Measurements from ENCODE around the gene STYK1.
"Not testable (repeated sequence)": the region's sequence is repeated elsewhere in the genome, so short reads cannot be mapped to it uniquely, and the experiment has no call there.

Gene STYK1

DNA sequence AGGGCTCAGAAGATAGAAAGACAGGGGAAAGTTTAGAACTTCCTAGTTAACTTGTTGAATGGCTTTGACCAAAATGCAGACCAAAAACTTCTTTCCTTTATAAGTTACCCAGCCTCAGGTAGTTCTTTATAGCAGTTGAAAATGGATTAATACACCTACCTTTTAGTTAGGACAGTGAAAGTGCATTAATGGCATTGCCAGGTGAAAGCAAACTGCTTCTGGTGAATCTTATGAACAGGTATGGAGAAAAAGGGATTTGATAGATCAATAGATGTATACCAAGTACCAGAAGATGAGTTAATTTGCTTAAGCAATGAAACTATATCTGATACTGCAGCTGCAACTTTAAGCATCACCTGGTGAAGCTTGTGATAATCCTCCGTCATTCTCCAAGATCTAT lies 14.2 kb upstream of the STYK1 start:
- no peak for DNase-seq

DNA sequence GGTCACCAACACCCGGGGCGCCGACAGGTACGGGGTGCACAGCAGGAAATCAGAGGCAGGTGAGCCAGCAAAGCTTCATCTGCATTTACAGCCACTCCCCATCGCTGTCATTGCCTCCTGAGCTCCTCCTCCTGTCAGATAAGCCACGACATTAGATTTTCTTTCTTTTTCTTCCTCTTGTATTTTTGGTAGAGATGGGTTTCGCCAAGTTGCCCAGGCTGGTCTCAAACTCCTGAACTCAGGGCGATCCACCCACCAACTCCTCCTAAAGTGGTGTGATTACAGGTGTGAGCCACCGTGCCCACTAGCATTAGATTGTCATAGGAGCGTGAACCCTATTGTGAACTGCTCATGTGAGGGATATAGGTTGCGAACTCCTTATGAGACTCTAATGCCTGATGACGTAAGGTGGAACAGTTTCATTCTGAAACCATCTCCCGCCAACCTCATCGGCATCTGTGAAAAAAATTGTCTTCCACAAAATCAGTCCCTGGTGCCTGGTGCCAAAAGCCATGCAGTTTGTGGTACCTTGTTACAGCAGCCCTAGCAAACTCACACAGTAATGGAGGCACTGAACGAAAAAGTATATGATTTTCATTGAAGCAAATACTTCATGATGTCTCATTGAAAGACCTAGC lies 1.5 kb downstream of the STYK1 start:
- DNase-seq, result no peak

DNA sequence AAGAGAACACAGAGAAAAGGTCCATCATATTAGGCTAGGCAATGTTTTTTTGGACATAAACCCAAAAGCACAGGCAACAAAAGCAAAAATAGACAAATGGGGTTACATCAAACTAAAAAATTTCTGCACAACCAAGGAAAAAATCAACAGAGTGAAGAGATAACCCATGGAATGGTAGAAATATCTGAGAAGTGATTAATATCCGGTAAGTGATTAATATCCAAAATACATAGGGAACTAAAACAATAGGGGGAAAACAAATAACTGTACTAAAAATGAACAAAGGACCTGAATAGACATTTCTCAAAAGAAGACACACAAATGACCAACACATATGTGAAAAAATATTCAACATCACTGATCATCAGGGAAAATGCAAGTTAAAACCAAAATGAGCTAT lies 4.3 kb downstream of the STYK1 start:
- no peak for DNase-seq

DNA sequence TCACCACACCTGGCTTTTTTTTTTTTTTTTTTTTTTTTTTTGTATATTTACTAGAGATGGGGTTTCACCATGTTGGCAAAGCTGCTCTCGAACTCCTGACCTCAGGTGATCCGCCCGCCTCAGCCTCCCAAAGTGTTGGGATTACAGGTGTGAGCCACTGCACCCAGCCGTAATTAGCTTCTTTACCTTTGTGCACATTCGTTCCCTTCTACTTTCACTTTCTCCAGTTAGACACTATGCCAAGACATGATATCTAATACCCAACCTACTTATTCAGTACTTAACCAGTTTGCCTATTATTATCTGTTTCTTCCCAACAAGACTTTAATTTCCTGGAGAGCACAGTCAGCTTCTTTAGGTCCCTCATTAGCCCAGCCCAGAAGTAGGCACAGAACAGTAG lies 5.3 kb downstream of the STYK1 start:
- DNase-seq, result no peak

DNA sequence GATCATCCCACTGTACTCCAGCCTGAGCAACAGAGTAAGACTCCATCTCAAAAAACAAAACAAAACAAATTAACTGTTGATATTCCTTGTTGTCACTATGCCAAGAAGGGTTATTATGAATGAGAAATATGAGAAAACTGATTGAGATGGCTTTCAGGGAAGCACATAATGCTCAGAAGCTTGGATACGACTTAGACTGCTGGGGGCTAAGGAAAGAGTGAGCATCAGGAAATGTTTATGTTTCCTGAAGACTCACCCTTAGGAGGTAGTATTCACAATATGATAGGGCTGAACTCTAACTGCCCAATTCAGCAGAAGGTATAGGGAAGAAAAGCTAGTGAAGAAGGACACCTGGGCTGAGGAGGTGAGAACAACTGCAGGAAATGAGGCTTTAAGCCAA lies 6.3 kb downstream of the STYK1 start:
- DNase-seq, result no peak

DNA sequence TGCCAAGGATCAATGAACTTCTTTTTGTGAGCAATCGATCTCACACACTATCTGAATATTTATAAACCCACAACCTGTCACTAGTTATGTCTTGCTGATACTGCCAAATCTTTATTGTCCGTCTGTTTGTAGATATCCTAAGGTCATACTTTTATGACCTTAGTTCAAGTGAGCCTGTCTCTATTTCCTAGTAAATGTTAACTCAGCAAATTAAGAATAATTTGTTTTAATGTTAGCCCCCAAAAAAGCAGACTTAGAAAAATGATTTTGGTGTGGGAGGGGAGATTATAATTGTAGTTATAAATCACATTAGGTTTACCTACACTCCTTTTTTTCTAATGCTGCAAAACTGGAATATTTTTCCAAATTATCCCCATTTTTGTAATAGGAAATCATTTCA lies 9.4 kb downstream of the STYK1 start:
- DNase-seq, result no peak

DNA sequence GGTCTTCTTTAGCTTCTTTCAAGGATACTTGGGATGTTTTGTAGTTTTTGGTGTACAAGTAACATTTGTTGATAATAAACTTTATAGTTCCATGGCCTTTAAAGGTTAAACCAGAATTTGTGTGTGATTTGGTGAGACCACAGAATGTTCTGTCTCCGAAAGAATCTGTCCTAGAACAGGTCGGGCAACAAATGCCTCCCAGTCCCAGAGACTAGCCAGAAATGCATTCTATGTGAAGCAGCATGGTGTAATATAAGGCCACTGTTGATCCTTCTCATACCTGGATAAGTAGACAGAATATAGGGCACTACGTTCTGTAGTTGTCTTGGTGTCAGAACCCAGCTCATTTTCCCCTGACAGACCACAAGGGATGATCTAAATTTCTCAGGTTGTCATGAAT lies 10.0 kb downstream of the STYK1 start:
- DNase-seq, result no peak

DNA sequence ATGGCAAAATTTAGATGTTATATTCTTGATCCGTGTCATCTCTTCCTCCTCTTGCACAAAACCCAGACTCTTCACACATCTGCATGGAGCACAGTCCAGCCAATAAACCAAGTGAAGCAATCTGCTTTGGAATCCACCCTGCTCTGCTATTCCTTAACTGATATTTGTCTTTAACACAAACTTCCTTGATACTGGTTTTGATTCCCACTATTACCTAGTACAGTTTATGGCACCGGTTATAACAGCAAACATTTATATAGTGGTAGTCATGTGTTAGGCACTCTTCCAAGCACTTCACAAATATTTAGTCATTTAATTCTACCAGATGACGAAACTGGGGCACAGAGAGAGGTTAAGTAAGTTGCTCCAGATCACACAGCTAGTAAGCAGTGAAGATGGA lies 12.5 kb downstream of the STYK1 start:
- no peak for DNase-seq

DNA sequence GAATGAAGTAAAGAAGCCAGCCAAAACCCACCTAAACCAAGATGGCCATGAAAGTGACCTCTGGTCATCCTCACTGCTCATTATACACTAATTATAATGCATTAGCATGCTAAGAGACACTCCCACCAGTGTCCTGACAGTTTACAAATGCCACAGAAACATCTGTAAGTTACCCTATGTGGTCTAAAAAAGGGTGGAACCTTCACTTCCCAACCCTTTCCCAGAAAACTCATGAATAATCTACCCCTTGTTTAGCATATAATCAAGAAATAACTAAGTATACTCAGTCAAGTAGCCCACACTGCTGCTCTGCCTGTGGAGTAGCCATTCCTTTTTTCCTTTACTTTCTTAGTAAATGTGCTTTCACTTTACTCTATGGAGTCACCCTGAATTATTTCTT lies 19.8 kb downstream of the STYK1 start:
- DNase-seq, result no peak

DNA sequence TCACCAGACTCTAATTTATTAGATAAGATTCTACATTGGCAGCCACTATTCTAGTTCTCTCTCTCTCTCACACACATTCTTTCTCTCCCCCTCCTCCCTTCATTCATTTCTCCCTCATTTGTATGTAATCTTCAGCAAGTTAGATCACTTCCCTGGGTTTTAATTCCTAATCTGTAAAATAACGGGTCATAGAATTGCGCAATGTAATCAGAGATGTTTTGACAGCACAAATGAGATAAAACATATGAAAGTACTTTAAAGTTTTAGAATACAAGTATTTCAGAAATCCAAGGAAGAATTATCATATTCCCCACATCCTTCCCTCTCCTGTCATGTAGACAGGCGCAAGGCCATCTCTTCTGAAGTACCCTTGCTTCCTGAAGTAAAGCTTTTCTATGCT lies 21.7 kb downstream of the STYK1 start:
- no peak for DNase-seq

DNA sequence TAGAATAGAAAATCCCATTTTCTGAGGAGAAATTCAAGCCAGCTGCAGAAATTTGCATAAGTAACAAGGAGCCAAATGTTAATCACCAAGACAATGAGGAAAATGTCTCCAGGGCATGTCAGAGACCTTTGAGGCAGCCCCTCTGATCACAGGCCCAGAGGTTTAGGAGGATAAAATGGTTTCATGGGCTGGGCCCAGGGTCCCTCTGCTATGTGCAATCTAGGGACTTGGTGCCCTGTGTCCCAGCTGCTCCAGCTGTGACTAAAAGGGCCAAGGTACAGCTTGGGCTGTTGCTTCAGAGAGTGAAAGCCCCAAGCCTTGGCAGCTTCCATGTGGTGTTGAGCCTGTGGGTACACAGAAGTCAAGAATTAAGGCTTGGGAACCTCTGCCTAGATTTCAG lies 27.3 kb downstream of the STYK1 start:
- DNase-seq, result not testable (repeated sequence)

DNA sequence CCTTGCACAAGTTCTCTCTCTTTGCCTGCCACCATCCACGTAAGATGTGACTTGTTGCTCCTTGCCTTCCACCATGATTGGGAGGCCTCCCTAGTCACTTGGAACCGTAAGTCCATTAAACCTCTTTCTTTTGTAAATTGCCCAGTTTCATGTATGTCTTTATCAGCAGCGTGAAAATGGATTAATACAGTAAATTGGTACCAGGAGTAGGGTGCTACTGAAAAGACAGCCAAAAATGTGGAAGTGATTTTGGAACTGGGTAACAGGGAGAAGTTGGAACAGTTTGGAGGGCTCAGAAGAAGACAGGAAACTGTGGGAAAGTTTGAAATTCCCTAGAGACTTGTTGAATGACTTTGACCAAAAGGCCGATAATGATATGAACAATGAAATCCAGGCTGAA lies 27.9 kb downstream of the STYK1 start:
- no peak for DNase-seq

DNA sequence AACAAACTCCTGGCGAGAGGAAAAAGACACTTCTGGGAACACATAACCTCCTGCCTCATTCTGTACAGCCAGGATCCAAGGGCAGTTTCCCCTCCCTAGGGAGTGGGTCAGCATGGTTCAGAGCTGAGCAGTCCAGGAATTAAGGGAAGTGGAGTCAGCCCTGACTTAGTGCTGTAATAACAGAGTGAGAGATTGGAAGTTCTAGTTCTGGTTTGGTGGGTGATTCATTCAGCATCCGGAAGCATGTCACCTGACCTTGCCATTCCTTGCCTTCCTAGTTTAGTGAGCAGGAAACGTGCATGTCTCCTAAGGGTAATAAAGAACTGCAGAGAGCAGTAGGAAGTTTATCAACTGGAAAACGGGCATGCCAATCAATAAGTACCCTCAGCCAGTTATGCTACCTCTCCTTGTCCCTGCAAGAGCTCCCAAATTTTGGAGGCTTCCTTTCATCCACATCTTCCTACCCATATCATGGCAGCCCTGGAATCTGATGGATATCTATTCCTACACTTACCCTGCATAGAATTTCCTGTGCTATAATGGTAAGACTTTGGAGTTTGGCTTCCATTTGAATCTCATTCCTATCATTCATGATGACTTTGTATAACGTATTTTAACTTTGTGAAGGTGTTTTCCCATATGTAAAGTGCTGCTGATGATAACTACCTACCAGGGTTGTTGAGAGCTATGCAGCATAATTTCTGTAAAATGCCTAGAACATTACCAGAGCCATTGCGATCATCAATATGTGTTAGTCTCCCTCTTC lies 31.9 kb downstream of the STYK1 start:
- DNase-seq, result no peak

DNA sequence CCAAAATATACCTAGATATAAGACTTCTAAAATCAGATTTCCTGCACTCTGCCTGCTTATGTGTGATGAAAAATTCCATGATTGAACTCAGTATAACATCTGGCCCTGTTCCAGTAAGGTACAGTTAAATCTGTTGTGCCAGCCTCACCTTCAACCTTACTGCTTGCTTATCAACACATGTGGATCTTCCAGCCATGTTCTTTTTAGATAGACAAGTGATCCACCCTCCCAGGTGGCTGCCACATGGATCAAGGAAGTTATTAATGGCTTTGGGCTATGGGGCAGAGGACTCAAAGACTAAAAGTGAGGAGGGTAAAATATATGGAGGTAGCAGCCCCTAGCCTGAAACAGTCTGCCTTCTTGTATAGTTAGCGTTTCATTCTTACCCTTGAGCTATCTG lies 35.1 kb downstream of the STYK1 start:
- no peak for DNase-seq

DNA sequence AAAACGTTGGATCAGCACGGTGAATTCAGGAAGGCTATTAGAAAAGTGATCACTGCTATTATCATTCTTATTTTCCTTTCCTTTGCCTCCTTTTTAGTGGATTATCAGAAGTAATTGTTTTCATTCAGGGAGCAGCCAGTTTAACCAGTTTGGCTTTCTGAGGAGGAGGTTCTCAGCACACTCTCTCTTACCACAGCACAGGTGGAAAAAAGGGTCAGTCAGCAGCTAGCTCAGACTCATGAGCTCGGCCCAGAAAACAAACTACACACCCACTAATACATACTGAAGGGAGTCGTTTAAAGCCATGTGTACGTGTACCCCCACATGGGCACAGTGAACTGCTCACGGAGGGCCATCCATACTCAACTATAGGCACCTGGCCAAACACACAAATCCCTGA lies 37.2 kb downstream of the STYK1 start:
- DNase-seq, result no peak

DNA sequence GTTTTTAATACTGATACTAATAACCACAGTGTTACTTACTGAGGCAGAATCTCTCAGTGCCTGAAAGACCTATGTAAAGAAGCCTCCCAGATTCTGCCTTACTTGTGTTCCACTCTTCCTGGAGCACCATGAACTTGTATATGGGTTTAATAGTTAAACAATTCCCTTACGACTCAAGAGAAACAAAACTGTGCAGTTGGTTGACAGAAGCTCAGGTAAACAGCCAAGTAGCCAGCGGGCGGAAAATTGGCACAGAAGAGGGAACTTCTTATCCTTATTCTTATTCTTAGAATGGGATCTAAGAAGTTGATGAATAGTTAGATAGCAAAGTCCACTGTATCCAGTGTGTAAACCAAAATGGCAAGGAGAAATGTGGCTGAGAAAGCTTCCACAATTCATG lies 37.7 kb downstream of the STYK1 start:
- no peak for DNase-seq

DNA sequence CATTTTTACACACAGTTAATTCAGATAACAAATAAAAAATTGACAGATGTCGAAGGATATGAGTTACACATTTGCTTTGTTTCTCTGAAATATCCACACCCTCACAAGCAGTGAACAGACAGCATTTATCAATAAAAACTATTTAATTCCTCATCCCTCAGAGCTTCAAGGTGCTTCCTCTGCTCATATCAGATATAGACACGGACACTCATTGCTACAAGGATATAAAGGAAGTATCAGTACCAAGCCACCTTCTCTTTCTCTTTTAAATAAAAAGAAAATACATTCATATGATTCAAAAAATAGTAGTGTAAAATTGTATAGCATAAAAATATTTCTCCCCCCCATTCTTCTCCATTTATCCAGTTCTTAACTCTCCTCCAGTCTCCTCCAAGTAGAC lies 38.5 kb downstream of the STYK1 start:
- DNase-seq, result no peak

DNA sequence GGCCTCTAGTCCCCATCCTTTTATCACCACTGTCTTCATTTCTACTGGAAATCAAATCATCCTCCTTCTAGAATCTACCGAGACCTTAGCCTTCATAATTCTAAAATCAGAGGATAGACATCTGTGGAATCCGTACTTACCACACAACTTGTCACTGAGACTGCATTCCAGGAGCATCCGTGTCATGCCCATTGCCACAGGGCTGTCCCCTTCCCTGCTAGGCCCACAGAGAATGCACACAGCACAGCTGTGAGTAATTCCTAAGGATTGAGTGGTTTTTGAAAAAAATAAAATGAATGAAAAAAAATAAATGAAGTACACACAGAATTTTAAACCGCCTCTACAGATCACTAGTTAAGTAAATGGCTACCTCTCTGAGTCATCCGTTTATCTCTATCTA lies 39.4 kb downstream of the STYK1 start:
- DNase-seq, result no peak

DNA sequence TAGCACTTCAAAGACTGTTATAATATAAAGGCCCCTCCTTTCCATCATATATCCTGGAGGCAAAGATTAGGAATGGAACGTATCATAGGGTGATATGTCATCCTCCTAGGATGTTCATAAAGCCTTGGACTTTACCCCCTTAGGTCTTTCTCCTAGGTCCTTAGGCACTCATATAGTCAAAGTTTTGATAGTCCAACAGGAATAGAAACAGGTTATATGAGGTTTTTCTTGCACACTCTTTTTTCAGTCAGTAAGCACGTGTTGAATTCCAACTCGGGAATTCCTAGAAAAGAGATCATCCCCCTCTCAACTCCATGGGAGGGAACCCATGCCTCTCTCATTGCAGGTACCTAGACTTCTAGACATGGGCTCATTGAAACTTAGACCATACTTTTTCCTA lies 40.3 kb downstream of the STYK1 start:
- no peak for DNase-seq

DNA sequence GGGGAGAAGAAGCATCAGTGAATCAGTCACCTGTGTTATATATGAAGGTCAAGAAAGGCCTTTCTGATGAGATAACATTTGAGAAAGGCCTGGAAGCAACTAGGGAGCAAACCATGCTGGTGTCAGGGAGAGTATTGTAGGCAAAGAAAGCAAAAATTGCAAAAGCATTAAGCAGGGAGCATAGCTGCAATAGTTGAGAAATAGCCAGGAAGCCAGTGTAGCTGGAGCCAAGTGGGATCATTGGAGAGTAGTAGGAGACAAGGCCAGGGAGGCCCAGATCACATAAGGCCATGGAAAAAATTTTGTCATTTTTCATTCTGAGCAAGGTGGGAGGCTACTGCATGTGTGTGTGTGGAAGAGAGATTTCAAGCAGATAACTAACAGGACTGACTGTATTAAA lies 41.6 kb downstream of the STYK1 start:
- no peak for DNase-seq

DNA sequence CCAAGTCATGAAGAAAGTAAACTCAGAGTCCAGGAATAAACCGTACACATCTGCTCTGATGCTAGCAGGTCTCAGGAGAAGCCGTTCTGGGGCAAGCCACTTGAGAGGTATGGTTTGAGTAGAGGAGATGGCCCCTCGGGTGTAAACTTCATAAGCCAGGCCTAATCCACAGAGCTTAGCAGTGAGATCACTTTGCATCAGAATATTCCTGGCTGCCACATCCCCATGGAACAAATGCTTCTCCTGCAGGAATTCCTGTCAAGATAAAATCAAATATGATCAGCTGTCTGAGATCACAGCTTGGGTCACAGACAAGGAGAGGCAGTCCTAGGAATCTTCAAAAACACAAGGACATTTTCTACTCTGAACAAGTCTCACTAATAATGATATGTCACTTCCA lies 49.2 kb downstream of the STYK1 start:
- no peak for DNase-seq

DNA sequence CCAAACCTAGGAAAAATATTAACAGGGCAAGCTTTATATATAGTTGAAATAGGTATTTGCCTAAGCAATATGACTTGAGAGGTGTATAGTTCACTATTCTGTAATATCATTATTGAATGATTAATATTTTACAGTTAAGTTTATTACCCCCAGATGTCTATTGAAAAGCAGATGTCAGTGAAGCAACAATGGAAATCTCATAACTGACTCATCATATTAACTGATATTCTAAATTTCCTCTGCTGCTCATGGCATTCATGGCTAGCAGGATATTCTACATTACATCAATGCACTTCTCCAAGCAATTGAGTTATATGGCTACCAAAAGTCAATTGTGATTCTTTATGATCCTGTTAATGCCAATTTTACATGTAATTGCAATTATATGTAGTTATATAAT lies 50.7 kb downstream of the STYK1 start:
- no peak for DNase-seq

DNA sequence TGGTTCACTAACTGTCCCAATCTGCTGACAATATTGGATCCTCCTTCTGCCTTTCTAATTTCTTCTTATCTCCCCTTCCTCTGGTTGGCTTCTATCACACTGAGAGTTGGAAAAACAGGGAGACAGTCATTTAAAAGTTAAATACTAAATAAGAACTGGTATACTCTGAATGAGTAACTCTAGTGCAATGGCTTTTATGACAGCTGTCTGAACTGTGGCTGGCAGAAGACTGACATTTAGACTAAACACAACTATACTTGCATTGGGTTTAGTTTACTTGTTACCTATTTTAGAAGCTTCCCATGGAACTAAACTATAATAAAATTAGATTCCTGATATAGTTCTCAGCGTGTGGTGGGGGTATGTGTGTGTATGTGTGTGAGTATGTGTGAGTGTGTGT lies 52.6 kb downstream of the STYK1 start:
- no peak for DNase-seq

DNA sequence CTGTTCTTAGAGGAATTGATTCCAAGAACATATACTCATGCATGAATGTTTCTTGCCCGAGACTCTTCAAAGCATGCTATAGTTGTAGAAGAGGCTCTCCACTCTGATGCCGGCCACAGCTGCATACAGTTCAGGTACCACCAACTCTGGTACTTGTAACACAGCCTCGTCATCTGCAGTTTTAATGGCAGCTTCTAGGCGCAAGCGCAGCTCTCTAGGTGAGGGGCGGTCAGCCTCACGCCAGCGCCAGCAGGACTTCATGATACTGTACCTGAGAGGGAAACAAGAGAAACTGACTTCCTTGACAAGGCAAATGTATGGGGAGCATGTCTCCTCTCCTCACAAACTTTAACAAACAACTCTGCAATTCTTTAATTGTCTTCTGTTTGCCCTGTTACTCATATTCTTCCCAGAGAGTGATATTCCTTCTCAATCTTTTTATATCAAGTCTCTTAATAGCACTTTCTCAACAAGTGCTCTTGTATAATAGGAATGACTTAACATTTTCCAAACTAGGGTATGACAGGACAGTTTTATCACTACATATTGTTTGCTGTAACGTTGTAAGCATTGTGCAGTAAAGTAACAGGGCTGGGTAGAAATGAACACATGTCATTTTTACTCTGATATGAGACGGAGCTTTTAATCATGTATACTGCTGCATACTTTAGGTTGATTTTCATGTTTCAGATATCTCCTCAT lies 53.6 kb downstream of the STYK1 start:
- no peak for DNase-seq
